Mesothelial cell of epicardium (in vitro differentiated cells): ENCODE data around the gene FEZF2. TPM values are rescaled to one million over a fixed set of nuclear protein-coding genes. Genes with fewer than 3 reads are reported as not detected.

Experiments
- DNase-seq, 2 experiments: peaks; one replicate each; pipeline ENCODE4 v3.0.0; 2021; ENCODE audit warnings: low spot score in 2 of 2; ENCODE audit not compliant: unreplicated experiment in 2 of 2
- H3K27ac Mint-ChIP-seq: 2 replicates; pipeline ENCODE4 v1.8.0; 2021; ENCODE audit warnings: mixed read lengths
- H3K27me3 Mint-ChIP-seq: 2 replicates; pipeline ENCODE4 v1.8.0; 2021; ENCODE audit warnings: low read depth, mixed read lengths
- H3K36me3 Mint-ChIP-seq: 2 replicates; pipeline ENCODE4 v1.8.0; 2021; ENCODE audit warnings: mixed read lengths
- H3K4me1 Mint-ChIP-seq: 2 replicates; pipeline ENCODE4 v1.8.0; 2021; ENCODE audit warnings: mixed read lengths
- H3K4me3 Mint-ChIP-seq: 2 replicates; pipeline ENCODE4 v1.8.0; 2021; ENCODE audit warnings: mild to moderate bottlenecking, moderate library complexity, mixed read lengths
- H3K9me3 Mint-ChIP-seq: 2 replicates; pipeline ENCODE4 v1.8.0; 2021; ENCODE audit warnings: mixed read lengths
- CTCF ChIP-seq: fragments of 200-600 bp; sonication (generic); IDR thresholded peaks from one replicate; pipeline ENCODE4 v1.5.0; 2021; ENCODE audit warnings: antibody characterized with exemption; ENCODE audit not compliant: unreplicated experiment
- total RNA-seq: library from RNA; stranded (reverse); gene quantifications from 3 replicates; pipeline ENCODE4 v1.2.1, GENCODE V29; 2021

FEZF2 gene
- total RNA-seq = not detected in 3 replicates

- no peak for TF ChIP-seq CTCF
- Mint-ChIP-seq H3K4me1 (peaks cover 22% of the 10 kb centered on the region), H3K36me3 (no peaks in the 10 kb centered on the region), H3K27ac (no peak within 1 kb of the TSS), H3K27me3 (peaks cover 99% of the 10 kb centered on the region), H3K4me3 (no peak within 1 kb of the TSS), H3K9me3 (no peaks in the 10 kb centered on the region)
- no peak for DNase-seq
These were observed at the start of gene FEZF2 for GRCh38 chr3:62373215-62373614. Gene FEZF2 (minus strand): TSS chr3:62373550. CDS start chr3:62372868, 682 bp downstream.

DNA sequence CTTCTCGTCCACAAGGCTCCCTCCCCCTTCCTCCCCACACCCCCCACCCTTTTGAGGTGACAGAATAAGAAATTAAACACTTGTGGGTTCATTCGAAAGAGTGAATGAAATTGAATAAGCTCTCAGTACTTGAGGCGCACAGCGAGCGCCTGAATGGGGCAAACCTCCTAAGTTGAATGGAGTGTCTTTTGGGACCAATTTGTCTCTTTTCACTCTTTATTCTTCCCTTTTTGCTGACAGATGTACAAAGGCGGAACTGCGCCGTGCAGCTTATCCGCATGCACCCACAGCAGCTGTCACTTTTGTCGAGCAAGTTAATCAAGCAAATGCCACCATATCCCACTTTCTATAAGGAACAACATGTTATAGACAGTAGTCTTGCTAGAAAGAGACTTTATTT, 47.9 kb upstream of the FEZF2 start:
- no peak for TF ChIP-seq CTCF
- Mint-ChIP-seq H3K4me3 (no peak overlapping the region), H3K9me3 (no peaks in the 10 kb centered on the region), H3K4me1 (no peaks in the 10 kb centered on the region), H3K27me3 (peaks cover 52% of the 10 kb centered on the region), H3K36me3 (no peaks in the 10 kb centered on the region), H3K27ac (no peak overlapping the region)
- no peak for DNase-seq

GRCh38 chr3:62416144-62416543, 42.8 kb upstream of the FEZF2 start:
- no peak for TF ChIP-seq CTCF
- no peak overlapping the region for H3K27ac Mint-ChIP-seq
- peaks cover 4% of the 10 kb centered on the region for H3K4me1 Mint-ChIP-seq
- peaks cover 54% of the 10 kb centered on the region for H3K27me3 Mint-ChIP-seq
- no peak overlapping the region for H3K4me3 Mint-ChIP-seq
- no peaks in the 10 kb centered on the region for H3K36me3 Mint-ChIP-seq
- DNase-seq = no peak
- no peaks in the 10 kb centered on the region for H3K9me3 Mint-ChIP-seq

DNA sequence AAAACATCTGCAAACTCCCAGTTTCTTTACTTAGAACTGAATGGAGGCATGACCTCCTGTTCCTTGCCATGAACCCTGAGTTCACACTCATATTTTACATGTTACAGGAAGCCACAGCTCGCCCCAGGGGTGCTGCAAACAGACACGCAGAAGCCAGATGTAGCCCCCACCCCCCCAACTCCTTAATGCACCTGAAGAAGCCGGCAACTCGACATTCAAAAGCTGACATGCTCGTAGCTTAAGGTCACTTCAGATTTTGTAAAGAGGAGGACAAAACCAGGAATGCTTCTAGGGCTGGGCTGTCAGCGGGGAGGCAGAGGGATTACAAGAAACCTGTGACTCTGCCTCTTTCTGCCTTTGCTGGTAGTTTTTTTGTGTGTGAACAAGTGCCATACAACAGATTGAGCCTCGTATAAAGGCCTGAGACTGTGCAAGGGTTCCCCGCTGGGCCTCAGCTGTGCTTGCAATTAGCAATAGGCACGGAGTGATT, 42.0 kb upstream of the FEZF2 start:
- no peak for TF ChIP-seq CTCF
- H3K27ac Mint-ChIP-seq = no peak overlapping the region
- H3K4me3 Mint-ChIP-seq = no peak overlapping the region
- H3K27me3 Mint-ChIP-seq = peaks cover 48% of the 10 kb centered on the region
- no peak for DNase-seq
- peaks cover 4% of the 10 kb centered on the region for H3K4me1 Mint-ChIP-seq
- H3K36me3 Mint-ChIP-seq = no peaks in the 10 kb centered on the region
- H3K9me3 Mint-ChIP-seq = no peaks in the 10 kb centered on the region

DNA sequence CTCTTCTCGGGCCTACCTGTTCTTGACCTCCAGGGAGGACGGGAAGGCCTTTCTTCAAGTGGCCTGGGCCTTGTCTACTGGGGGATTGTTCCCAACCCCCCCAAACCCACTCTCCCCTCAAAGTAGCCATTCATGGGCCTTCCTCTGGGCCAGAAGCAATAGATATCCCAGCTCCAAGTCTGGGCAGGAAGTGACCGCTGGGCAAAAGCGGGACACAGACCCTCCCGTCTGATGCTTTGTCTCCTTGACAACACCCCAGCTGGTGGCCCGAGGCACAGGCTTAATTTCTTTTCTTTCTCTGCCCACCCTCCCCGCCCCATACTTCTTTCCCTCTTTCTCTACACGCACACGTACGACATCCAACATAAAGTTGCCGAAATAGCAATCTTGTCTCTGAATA, 41.4 kb upstream of the FEZF2 start:
- no peak overlapping the region for H3K27ac Mint-ChIP-seq
- no peak for DNase-seq
- H3K4me3 Mint-ChIP-seq = no peak overlapping the region
- peaks cover 4% of the 10 kb centered on the region for H3K4me1 Mint-ChIP-seq
- peaks cover 51% of the 10 kb centered on the region for H3K27me3 Mint-ChIP-seq
- no peak for TF ChIP-seq CTCF
- no peaks in the 10 kb centered on the region for H3K9me3 Mint-ChIP-seq
- H3K36me3 Mint-ChIP-seq = no peaks in the 10 kb centered on the region

DNA sequence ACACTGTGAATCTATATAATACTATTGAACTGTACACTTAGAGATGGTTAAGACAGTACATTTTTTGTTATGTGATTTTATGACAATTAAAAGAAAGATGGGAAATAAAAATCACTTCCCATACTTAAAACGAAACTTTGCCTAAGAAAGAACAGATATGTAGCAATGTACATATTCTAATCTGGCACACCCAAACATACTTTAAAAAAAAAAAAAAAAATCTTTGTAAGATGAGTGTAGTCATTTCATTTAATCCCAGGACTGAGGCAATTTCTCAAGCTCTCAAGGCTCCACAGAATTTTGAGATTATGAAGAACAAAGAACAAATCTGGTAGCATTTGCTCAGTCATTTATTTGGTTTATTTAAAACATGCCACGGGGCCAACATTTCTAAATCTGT, 40.3 kb upstream of the FEZF2 start:
- Mint-ChIP-seq H3K36me3 (no peaks in the 10 kb centered on the region), H3K4me3 (no peak overlapping the region), H3K27ac (no peak overlapping the region)

More for the DNA sequence above, 40.3 kb upstream of the FEZF2 start:
- Mint-ChIP-seq H3K9me3 (no peaks in the 10 kb centered on the region), H3K27me3 (peaks cover 58% of the 10 kb centered on the region), H3K4me1 (peaks cover 4% of the 10 kb centered on the region)
- DNase-seq = no peak
- TF ChIP-seq CTCF = no peak
